Epithelial cell of prostate (primary cell): ENCODE measurements around the gene PCDHGA12.
"Not testable (repeated sequence)": the region's sequence is repeated elsewhere in the genome, so short reads cannot be mapped to it uniquely, and the experiment has no call there.

ENCODE experiments used
- DNase-seq: peaks from one replicate; pipeline ENCODE4 v3.0.0-alpha.2; 2011; ENCODE audit warnings: low read depth, low spot score
- H3K27ac ChIP-seq: fragments of 450-650 bp; 2 replicates; pipeline ENCODE4 v1.5.1; 2017; ENCODE audit warnings: mild to moderate bottlenecking

The PCDHGA12 gene

DNA sequence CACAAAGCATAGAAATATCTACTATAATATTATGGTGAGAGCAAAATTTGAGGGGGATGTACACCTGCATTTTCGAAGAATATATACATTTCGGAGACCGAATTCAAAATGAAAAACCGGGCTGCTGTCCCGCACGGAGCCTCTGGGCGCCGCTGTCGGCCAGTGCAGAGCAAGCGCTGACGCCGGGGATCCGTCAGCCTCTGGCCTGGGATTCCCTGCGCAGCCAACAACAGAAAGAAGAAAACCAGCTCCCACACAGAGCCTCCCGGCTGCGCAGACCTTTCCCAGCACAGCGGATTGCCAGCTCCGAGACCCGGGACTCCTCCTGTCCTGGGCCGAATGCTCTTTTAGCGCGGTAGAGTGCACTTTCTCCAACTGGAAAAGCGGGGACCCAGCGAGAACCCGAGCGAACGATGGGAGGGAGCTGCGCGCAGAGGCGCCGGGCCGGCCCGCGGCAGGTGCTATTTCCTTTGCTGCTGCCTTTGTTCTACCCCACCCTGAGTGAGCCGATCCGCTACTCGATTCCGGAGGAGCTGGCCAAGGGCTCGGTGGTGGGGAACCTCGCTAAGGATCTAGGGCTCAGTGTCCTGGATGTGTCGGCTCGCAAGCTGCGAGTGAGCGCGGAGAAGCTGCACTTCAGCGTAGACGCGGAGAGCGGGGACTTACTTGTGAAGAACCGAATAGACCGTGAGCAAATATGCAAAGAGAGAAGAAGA lies 22.4 kb upstream of the PCDHGA12 start, which contains the start of gene PCDHGB6:
Gene PCDHGB6, plus strand, starts transcription at position 232 of the 716 bp plus-strand sequence. Its CDS starts 182 bp downstream, at position 414.
- DNase-seq, result not testable (repeated sequence)

DNA sequence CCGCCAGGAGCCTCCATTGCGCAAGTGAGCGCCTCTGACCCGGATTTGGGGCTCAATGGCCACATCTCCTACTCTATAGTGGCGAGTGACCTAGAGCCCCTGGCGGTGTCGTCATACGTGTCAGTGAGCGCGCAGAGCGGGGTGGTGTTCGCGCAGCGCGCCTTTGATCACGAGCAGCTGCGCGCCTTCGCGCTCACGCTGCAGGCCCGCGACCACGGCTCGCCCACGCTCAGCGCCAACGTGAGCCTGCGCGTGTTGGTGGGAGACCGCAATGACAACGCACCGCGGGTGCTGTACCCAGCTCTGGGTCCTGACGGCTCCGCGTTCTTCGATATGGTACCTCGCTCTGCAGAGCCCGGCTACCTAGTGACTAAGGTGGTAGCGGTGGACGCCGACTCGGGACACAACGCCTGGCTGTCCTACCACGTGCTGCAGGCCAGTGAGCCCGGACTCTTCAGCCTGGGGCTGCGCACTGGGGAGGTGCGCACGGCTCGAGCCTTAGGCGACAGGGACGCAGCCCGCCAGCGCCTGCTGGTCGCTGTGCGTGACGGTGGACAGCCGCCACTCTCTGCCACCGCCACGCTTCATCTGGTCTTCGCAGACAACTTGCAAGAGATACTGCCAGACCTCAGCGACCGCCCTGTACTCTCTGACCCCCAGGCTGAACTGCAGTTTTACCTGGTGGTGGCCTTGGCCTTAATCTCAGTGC lies 20.6 kb upstream of the PCDHGA12 start:
- DNase-seq, result no peak
- no peak overlapping the region for H3K27ac ChIP-seq

More for the DNA sequence above, 22.4 kb upstream of the PCDHGA12 start, which contains the start of gene PCDHGB6:
- H3K27ac ChIP-seq, result not testable (repeated sequence)

DNA sequence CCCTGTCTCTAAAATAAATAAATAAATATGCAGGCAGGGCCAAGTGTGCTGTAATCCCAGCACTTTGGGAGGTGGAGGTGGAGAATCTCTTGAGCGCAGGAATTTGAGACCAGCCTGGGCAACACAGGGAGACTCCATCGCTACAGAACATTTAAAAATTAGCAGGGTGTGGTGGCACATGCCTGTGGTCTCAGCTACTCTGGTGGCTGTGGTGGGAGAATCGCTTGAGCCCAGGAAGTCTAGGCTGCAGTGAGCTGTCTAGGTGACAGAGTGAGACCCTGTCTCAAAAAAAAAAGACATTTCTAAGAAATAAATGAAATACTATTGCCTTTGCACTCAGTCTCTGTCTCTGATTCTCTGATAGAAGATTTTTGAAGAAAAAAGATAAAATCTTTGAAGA lies 18.7 kb upstream of the PCDHGA12 start:
- DNase-seq, result no peak
- no peak overlapping the region for H3K27ac ChIP-seq

DNA sequence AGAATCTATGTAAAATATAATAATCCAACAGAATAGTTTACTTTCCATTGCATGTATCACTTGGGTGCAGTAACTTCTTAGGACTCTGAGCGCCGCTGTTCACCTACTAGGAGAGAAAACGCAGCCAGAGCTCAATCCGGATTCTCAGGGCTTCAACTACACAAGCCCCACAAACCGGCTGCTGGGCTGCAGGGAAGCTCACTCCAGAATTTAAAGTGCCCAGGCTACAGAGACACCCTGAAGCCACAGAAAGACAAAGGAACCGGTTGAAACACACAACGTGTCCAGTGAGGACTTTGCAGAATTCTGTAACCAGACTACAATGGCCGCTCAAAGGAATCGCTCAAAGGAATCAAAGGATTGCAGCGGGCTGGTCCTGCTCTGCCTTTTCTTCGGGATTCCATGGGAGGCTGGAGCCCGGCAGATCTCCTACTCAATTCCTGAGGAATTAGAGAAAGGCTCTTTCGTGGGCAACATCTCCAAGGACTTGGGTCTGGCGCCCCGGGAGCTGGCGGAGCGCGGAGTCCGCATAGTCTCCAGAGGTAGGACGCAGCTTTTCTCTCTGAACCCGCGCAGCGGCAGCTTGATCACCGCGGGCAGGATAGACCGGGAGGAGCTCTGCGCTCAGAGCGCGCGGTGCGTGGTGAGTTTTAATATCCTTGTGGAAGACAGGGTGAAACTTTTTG lies 17.3 kb upstream of the PCDHGA12 start, which contains the start of gene PCDHGA10:
Gene PCDHGA10, plus strand, starts transcription at position 134 of the 686 bp plus-strand sequence. Its CDS starts 189 bp downstream, at position 323.
- no peak for DNase-seq

DNA sequence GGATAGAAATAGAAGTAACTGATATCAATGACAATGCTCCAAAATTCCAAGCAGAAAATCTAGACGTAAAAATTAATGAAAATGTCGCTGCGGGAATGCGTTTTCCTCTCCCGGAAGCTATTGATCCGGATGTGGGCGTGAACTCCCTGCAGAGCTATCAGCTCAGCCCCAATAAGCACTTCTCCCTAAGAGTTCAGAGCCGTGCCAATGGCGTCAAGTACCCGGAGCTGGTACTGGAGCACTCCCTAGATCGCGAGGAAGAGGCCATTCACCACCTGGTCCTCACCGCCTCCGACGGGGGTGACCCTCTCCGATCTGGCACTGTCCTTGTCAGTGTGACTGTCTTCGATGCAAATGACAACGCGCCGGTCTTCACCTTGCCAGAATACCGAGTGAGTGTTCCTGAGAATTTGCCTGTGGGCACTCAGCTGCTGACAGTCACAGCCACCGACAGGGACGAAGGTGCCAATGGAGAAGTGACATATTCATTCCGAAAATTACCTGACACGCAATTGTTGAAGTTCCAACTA lies 16.7 kb upstream of the PCDHGA12 start:
- no peak for DNase-seq
- no peak overlapping the region for H3K27ac ChIP-seq

More for the DNA sequence above, 17.3 kb upstream of the PCDHGA12 start, which contains the start of gene PCDHGA10:
- no peak within 1 kb of the TSS for H3K27ac ChIP-seq

DNA sequence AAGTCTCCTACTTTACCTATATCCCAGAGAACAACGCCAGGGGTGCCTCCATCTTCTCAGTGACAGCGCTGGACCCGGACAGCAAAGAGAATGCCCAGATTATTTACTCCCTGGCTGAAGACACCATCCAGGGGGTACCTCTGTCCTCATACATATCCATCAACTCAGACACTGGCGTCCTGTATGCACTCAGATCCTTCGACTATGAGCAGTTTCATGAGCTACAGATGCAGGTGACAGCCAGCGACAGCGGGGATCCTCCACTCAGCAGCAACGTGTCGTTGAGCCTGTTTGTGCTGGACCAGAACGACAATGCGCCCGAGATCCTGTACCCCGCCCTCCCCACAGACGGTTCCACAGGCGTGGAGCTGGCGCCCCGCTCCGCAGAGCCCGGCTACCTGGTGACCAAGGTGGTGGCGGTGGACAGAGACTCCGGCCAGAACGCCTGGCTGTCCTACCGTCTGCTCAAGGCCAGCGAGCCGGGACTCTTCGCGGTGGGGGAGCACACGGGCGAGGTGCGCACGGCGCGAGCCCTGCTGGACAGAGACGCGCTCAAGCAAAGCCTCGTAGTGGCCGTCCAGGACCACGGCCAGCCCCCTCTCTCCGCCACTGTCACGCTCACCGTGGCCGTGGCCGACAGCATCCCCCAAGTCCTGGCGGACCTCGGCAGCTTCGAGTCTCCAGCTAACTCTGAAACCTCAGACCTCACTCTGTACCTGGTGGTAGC lies 15.6 kb upstream of the PCDHGA12 start:
- not testable (repeated sequence) for DNase-seq, H3K27ac ChIP-seq

DNA sequence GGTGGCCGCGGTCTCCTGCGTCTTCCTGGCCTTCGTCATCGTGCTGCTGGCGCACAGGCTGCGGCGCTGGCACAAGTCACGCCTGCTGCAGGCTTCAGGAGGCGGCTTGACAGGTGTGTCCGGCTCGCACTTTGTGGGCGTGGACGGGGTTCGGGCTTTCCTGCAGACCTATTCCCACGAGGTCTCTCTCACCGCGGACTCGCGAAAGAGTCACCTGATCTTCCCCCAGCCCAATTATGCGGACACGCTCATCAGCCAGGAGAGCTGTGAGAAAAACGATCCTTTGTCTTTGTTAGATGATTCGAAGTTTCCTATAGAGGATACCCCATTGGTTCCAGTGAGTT lies 15.1 kb upstream of the PCDHGA12 start:
- not testable (repeated sequence) for H3K27ac ChIP-seq, DNase-seq

DNA sequence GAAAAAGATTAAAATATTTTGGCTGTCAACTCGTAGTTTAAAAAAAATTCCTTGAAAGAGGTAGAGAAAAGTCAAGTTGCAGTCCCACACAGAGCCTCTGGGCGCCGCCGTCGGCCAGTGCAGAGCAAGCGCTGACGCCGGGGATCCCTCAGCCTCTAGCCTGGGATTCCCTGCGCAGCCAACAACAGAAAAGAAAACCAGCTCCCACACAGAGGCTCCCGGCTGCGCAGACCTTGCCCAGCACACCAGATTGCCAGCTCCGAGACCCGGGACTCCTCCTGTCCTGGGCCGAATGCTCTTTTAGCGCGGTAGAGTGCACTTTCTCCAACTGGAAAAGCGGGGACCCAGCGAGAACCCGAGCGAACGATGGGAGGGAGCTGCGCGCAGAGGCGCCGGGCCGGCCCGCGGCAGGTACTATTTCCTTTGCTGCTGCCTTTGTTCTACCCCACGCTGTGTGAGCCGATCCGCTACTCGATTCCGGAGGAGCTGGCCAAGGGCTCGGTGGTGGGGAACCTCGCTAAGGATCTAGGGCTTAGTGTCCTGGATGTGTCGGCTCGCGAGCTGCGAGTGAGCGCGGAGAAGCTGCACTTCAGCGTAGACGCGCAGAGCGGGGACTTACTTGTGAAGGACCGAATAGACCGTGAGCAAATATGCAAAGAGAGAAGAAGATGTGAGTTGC lies 12.7 kb upstream of the PCDHGA12 start, which contains the start of gene PCDHGB7:
Gene PCDHGB7, plus strand, starts transcription at position 184 of the 679 bp plus-strand sequence. Its CDS starts 183 bp downstream, at position 367.
- H3K27ac ChIP-seq, result not testable (repeated sequence)
- DNase-seq, result peak; percentile 31

DNA sequence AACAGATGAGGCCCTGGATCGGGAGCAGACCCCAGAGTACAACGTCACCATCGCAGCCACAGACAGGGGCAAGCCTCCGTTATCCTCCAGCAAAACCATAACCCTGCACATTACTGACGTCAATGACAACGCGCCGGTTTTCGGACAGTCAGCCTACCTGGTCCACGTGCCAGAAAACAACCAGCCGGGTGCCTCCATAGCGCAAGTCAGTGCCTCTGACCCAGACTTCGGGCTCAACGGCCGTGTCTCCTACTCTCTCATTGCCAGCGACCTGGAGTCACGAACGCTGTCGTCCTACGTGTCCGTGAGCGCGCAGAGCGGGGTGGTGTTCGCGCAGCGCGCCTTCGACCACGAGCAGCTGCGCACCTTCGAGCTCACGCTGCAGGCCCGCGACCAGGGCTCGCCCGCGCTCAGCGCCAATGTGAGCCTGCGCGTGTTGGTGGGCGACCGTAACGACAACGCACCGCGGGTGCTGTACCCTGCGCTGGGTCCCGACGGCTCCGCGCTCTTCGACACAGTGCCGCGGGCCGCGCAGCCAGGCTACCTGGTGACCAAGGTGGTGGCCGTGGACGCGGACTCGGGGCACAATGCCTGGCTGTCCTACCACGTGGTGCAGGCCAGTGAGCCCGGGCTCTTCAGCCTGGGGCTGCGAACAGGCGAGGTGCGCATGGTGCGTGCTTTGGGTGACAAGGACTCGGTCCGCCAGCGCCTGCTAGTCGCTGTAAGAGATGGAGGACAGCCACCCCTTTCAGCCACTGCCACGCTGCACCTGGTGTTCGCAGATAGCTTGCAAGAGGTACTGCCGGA lies 11.0 kb upstream of the PCDHGA12 start:
- no peak overlapping the region for H3K27ac ChIP-seq
- DNase-seq, result no peak

DNA sequence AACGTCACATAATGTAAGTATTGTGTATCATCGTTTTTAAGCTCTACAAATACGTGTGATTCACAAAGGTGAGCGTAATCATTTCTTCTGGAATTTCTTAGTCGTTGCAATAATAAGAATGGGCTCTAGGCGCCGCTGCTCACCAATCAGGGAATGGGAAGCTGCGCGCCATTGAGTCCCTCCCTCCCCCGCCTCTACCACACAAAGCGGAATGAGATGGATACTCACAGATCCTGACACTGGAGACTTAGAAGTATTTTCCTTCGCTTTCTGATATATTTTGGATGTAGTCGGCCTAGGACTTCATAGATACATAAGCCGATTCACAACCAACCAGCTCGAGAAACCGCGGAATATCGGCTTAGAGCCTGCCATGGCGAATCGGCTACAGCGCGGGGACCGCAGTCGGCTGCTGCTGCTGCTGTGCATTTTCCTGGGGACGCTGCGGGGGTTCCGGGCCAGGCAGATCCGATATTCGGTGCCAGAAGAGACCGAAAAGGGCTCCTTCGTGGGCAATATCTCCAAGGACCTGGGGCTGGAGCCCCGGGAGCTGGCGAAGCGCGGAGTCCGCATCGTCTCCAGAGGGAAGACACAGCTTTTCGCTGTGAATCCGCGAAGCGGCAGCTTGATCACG lies 9.3 kb upstream of the PCDHGA12 start, which contains the start of gene PCDHGA11:
Gene PCDHGA11, plus strand, starts transcription at position 197 of the 634 bp plus-strand sequence. Its CDS starts 177 bp downstream, at position 374.
- H3K27ac ChIP-seq, result no peak within 1 kb of the TSS
- DNase-seq, result no peak

DNA sequence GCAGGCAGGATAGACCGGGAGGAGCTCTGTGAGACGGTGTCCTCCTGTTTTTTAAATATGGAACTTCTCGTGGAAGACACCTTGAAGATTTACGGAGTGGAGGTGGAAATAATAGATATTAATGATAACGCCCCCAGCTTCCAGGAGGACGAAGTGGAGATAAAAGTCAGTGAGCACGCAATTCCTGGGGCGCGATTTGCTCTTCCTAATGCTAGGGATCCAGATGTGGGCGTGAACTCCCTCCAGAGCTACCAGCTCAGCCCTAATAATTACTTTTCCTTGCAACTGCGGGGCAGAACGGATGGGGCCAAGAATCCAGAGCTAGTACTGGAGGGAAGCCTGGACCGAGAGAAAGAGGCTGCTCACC lies 8.8 kb upstream of the PCDHGA12 start:
- DNase-seq, result no peak
- H3K27ac ChIP-seq, result no peak overlapping the region

DNA sequence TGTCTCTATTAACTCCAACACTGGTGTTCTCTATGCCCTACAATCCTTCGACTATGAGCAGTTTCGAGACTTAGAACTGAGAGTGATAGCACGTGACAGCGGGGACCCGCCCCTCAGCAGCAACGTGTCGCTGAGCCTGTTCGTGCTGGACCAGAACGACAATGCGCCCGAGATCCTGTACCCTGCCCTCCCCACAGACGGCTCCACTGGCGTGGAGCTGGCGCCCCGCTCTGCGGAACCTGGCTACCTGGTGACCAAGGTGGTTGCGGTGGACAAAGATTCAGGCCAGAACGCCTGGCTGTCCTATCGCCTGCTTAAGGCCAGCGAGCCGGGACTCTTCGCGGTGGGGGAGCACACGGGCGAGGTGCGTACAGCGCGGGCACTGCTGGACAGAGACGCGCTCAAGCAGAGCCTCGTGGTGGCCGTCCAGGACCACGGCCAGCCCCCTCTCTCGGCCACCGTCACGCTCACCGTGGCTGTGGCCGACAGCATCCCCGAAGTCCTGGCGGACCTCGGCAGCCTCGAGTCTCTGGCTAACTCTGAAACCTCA lies 7.5 kb upstream of the PCDHGA12 start:
- no peak overlapping the region for H3K27ac ChIP-seq
- DNase-seq, result no peak

DNA sequence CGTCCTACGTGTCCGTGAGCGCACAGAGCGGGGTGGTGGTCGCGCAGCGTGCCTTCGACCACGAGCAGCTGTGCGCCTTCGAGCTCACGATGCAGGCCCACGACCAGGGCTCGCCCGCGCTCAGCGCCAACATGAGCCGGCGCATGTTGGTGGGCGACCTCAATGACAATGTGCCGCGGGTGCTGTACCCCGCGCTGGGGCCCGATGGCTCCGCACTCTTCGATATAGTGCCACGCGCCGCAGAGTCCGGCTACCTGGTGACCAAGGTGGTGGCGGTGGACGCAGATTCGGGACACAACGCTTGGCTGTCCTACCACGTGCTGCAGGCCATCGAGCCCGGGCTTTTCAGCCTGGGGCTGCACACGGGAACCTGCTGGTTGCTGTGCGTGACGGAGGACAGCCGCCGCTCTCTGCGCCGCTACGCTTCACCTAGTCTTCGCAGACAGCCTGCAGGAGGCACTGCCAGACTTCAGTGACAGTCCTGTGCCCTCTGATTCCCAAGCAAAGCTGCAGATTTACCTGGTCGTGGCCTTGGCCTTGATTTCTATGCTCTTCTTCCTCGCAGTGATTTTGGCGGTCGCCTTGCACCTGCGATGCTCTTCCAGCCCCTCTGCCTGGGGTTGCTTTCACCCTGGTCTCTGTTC lies 2.4 kb upstream of the PCDHGA12 start:
- DNase-seq, result no peak
- no peak overlapping the region for H3K27ac ChIP-seq

DNA sequence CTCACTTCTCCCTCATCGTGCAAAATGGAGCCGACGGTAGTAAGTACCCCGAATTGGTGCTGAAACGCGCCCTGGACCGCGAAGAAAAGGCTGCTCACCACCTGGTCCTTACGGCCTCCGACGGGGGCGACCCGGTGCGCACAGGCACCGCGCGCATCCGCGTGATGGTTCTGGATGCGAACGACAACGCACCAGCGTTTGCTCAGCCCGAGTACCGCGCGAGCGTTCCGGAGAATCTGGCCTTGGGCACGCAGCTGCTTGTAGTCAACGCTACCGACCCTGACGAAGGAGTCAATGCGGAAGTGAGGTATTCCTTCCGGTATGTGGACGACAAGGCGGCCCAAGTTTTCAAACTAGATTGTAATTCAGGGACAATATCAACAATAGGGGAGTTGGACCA lies 979 bp downstream of the PCDHGA12 start:
- no peak for DNase-seq
- no peak overlapping the region for H3K27ac ChIP-seq

DNA sequence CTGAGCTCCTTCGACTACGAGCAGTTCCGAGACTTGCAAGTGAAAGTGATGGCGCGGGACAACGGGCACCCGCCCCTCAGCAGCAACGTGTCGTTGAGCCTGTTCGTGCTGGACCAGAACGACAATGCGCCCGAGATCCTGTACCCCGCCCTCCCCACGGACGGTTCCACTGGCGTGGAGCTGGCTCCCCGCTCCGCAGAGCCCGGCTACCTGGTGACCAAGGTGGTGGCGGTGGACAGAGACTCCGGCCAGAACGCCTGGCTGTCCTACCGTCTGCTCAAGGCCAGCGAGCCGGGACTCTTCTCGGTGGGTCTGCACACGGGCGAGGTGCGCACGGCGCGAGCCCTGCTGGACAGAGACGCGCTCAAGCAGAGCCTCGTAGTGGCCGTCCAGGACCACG lies 2.0 kb downstream of the PCDHGA12 start:
- DNase-seq, H3K27ac ChIP-seq: not testable (repeated sequence)

DNA sequence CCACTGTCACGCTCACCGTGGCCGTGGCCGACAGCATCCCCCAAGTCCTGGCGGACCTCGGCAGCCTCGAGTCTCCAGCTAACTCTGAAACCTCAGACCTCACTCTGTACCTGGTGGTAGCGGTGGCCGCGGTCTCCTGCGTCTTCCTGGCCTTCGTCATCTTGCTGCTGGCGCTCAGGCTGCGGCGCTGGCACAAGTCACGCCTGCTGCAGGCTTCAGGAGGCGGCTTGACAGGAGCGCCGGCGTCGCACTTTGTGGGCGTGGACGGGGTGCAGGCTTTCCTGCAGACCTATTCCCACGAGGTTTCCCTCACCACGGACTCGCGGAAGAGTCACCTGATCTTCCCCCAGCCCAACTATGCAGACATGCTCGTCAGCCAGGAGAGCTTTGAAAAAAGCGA lies 2.4 kb downstream of the PCDHGA12 start:
- not testable (repeated sequence) for DNase-seq, H3K27ac ChIP-seq

DNA sequence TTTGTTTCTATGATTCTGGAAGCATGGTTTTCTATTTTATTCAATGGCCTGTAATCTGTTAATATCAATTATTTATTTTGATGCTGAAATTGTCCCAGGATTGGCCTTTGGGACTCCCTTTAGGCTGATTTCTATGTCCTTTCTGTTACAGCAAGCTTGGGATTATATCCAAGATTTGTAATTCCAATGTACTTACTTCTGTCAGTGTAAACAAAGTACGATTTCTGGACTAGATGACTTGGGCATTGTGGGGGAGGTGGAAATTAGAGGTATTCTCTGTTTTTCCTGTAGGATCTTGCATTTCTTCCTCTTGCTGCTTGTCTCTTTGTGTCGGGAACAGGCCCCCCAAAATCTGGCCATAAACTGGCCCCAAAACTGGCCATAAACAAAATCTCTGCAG lies 3.7 kb downstream of the PCDHGA12 start:
- no peak overlapping the region for H3K27ac ChIP-seq
- DNase-seq, result no peak
